DND-41 (cell line): Measurements from ENCODE around the gene ITM2C.

Source experiments
- ATAC-seq: fragments of 200-7000 bp; cut with Tn5 transposase; 3 replicates; pipeline ENCODE4 v1.9.1; 2021; ENCODE audit warnings: low read depth; ENCODE audit not compliant: insufficient read depth
- DNase-seq: peaks from one replicate; pipeline ENCODE4 v3.0.0-alpha.2; 2020
- H2AFZ ChIP-seq: 2 replicates; pipeline ENCODE4 v1.6.0; 2012; ENCODE audit warnings: low read depth, low read length
- H3K27ac ChIP-seq: 2 replicates; pipeline ENCODE4 v1.5.1; 2012; ENCODE audit warnings: low read length, inconsistent platforms
- H3K27me3 ChIP-seq: fragments of 200-600 bp; sonication (generic); 2 replicates; pipeline ENCODE4 v1.6.0; 2012; ENCODE audit warnings: low read length, mild to moderate bottlenecking, inconsistent platforms; ENCODE audit not compliant: insufficient read depth, poor library complexity
- H3K36me3 ChIP-seq: 2 replicates; pipeline ENCODE4 v1.5.1; 2012; ENCODE audit warnings: low read length, inconsistent platforms; ENCODE audit not compliant: insufficient read depth
- H3K4me1 ChIP-seq: 2 replicates; pipeline ENCODE4 v1.5.1; 2012; ENCODE audit warnings: mild to moderate bottlenecking, low read length; ENCODE audit not compliant: insufficient read depth
- H3K4me2 ChIP-seq: 2 replicates; pipeline ENCODE4 v1.6.0; 2012; ENCODE audit warnings: mild to moderate bottlenecking, moderate library complexity, low read length, inconsistent platforms; ENCODE audit not compliant: insufficient read depth
- H3K4me3 ChIP-seq, 2 experiments: fragments of 200-600 bp in 1 of 2; shearing (Covaris generic) in 1 of 2; 2 replicates each; pipeline ENCODE4 v1.5.1; 2012 to 2016; ENCODE audit warnings: inconsistent platforms in 2 of 2, low read length in 2 of 2, mild to moderate bottlenecking in 2 of 2, low read depth in 1 of 2, moderate library complexity in 1 of 2
- H3K79me2 ChIP-seq: 2 replicates; pipeline ENCODE4 v1.6.0; 2012; ENCODE audit warnings: low read length, inconsistent platforms; ENCODE audit not compliant: insufficient read depth
- H3K9ac ChIP-seq: 2 replicates; pipeline ENCODE4 v1.6.0; 2012; ENCODE audit warnings: low read depth, mild to moderate bottlenecking, inconsistent platforms, low read length, moderate library complexity
- H3K9me3 ChIP-seq: 2 replicates; pipeline ENCODE4 v1.5.1; 2012; ENCODE audit warnings: low read length, moderate library complexity, mild to moderate bottlenecking, inconsistent platforms; ENCODE audit not compliant: insufficient read depth, severe bottlenecking
- H4K20me1 ChIP-seq: 2 replicates; pipeline ENCODE4 v1.6.0; 2012; ENCODE audit warnings: low read length; ENCODE audit not compliant: insufficient read depth
- CTCF ChIP-seq: IDR thresholded peaks from 2 replicates; pipeline ENCODE4 v1.5.1; 2012; ENCODE audit warnings: borderline replicate concordance, low read length, moderate library complexity, mild to moderate bottlenecking; ENCODE audit not compliant: poor library complexity, severe bottlenecking; ENCODE audit errors: extremely low read depth
- EZH2 ChIP-seq: IDR thresholded peaks from 3 replicates; pipeline ENCODE4 v1.6.1; 2012; ENCODE audit warnings: borderline replicate concordance, low read depth, mild to moderate bottlenecking, moderate library complexity, low read length, inconsistent platforms; ENCODE audit not compliant: severe bottlenecking

The ITM2C gene

GRCh38 chr2:230887342-230887741 lies 22.6 kb downstream of the ITM2C start:
- Histone ChIP-seq H3K4me1 (no peaks in the 10 kb centered on the region), H3K4me3 (no peak overlapping the region), H3K9ac (no peak overlapping the region), H3K9me3 (no peaks in the 10 kb centered on the region), H2AFZ (no peak overlapping the region), H3K79me2 (no peaks in the 10 kb centered on the region), H3K27ac (no peak overlapping the region), H3K27me3 (no peaks in the 10 kb centered on the region), H4K20me1 (no peaks in the 10 kb centered on the region), H3K4me2 (no peak overlapping the region), H3K36me3 (no peaks in the 10 kb centered on the region)
- no peak for ATAC-seq
- DNase-seq = no peak
- TF ChIP-seq CTCF (no peak), EZH2 (no peak)

- Histone ChIP-seq H4K20me1 (no peaks in the 10 kb centered on the region), H3K4me2 (no peak overlapping the region)
Measured at GRCh38 chr2:230888824-230889400, 24.2 kb downstream of the ITM2C start.

GRCh38 chr2:230889911-230890601 lies 25.3 kb downstream of the ITM2C start:
- no peak for ATAC-seq
- no peak for DNase-seq
- Histone ChIP-seq H3K4me2 (no peak overlapping the region), H3K36me3 (no peaks in the 10 kb centered on the region), H3K27ac (no peak overlapping the region), H3K9me3 (no peaks in the 10 kb centered on the region), H3K79me2 (no peaks in the 10 kb centered on the region), H4K20me1 (no peaks in the 10 kb centered on the region), H2AFZ (no peak overlapping the region), H3K27me3 (peaks cover 4% of the 10 kb centered on the region), H3K4me3 (no peak overlapping the region), H3K9ac (no peak overlapping the region), H3K4me1 (no peaks in the 10 kb centered on the region)
- TF ChIP-seq CTCF = no peak
- no peak for TF ChIP-seq EZH2

More at GRCh38 chr2:230888824-230889400, 24.2 kb downstream of the ITM2C start:
- no peak overlapping the region for H3K4me3 ChIP-seq
- H3K27me3 ChIP-seq = no peaks in the 10 kb centered on the region
- TF ChIP-seq EZH2 = no peak
- TF ChIP-seq CTCF = no peak
- DNase-seq = no peak
- no peak overlapping the region for H2AFZ ChIP-seq
- no peaks in the 10 kb centered on the region for H3K36me3 ChIP-seq
- H3K79me2 ChIP-seq = no peaks in the 10 kb centered on the region
- H3K9me3 ChIP-seq = no peaks in the 10 kb centered on the region
- no peak overlapping the region for H3K27ac ChIP-seq
- H3K4me1 ChIP-seq = no peaks in the 10 kb centered on the region
- no peak for ATAC-seq
- H3K9ac ChIP-seq = no peak overlapping the region
